ENCODE results near the gene RNF115.
A peak's percentile ranks its signal among the peaks of the same experiment; 100 is the strongest.
"Not testable (repeated sequence)": the region's sequence is repeated elsewhere in the genome, so short reads cannot be mapped to it uniquely, and the experiment has no call there.

Gene RNF115

DNA sequence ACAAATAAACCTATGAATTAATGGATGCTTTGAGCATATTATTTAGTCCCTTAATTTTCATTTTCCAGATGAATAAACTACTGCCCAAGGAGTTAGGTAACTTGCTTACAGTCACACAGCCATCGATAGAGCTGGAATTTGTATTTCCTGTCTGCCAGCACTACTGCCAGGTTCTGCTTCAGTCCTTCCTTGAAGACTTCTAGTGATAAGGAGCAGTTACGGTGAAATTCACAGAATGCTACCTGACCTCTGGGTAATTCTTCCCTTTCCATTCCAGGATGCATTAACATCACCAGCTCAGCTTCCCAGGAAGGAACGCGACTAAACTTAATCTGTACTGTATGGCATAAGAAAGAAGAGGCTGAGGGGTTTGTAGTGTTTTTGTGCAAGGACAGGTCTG, 93.4 kb downstream of the RNF115 start:
- DNase-seq (ENCODE audit: low read depth in 2 of 2) = no peak

GRCh38 chr1:145729666-145730436, 94.0 kb downstream of the RNF115 start:
- DNase-seq (ENCODE audit: low read depth in 2 of 2) = no peak

DNA sequence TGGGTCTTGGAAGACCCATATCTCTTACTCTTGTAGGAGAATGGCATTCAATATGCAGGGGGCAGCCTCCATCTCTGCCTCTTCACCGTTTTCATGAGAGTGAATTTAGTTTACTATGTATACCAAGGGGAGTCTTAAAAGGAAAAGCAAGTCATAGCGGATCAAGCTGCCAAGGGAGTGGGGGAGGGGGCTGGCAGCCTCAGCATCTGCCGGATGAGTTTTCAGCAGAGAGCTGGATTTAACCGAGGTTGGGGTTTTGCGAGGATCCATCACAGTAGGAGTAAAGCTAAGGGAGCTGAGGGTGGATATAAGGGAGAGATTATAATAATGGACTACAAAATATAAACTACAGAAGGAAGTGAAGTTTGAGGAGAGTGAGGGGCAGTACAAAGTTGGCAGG, 94.7 kb downstream of the RNF115 start:
- DNase-seq (ENCODE audit: low read depth in 2 of 2) = no peak

GRCh38 chr1:145726193-145726592, 97.7 kb downstream of the RNF115 start:
- not testable (repeated sequence) for DNase-seq (ENCODE audit: low read depth in 2 of 2)

DNA sequence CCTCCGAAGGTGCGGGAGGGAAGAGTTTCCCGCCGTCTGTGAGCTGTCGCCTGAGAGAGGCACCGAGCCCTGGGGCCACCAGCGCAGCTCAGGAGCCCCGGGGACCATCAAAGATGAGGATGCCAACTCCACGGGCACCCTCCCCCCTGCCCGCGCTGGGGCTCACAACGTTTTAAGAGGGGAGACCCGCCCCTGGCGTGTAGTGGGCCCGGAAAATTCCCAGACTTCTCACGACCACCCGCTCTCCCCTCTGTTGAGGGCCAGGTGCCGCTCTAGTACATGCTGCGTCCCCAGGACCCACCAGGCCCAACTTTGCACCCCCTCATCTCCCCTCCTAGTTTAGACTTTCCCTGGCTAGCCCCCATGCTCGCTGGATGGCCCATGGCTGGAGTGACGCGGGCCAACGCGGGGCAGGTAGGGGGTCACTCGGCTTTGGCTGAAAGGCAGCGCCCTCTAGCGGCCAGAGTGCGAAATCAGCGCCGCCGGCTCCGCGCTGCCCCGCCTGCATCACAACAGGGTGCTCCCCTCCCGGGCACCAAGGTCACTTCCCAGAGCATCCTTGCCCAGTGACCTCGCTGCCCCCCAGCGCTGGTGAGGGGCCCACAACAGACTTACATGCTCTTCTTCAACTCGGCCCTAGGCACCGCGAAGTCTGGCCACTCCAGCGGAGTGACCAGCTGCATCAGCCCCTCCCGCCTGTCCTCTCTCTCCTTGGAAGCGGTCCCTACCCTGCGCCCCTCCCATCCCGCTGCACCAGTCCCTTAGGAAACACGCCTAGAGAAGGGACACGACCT, 102.8 kb downstream of the RNF115 start:
- DNase-seq (ENCODE audit: low read depth in 2 of 2) = peak; percentile 54 to 67

- DNase-seq (ENCODE audit: low read depth in 2 of 2) = no peak
These were observed 103.4 kb downstream of the RNF115 start for GRCh38 chr1:145720556-145720877.

DNA sequence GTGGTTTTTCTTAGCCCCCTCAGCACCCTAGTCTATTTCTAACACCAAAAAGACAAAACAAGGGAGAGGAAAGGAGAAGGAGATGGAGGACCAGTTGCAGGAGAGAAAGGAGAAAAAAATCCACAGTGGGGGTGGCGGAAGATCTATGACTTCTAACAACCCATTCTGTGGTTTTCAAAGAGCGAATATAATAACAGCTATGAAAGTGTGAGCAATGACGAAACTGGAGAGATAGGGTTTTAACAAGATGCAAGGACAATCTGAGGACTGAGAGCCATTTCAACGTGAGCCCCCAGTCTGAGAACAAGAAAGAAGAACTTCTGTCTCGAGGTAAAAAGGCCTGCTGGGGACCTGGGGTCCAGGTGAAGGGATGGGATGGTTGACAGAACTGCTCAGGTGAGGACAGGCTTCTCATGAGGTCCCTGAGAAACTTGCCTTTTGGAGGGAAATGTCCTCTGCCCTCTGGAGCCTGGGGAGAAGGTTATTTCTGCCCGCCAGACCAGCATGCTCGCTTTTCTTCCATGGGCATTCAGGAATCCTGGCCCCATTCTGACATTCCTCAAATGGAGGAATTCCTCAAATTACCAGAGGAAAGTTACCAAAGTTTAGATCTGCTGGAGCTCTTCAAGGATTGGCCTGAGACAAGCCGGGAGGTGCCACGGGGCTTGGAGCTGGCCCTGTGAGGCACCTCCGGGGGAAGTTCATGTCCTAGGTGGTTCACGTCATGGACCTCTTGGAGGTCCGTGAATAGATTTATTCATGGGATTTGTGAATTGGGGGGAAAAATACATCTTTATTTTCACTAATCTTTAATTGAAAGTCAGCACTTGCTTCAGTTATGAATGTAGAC, 104.4 kb downstream of the RNF115 start, which contains the start of gene CD160:
CD160 (plus strand) TSS at position 270 of the 850 bp plus-strand sequence. CDS start 8,829 bp downstream, outside the sequence.
- no peak for DNase-seq (ENCODE audit: low read depth in 2 of 2)

- not testable (repeated sequence) for DNase-seq (ENCODE audit: low read depth in 2 of 2)
These were observed 105.4 kb downstream of the RNF115 start for GRCh38 chr1:145718465-145718864.

- DNase-seq (ENCODE audit: low read depth in 2 of 2) = no peak
These were observed 106.1 kb downstream of the RNF115 start for GRCh38 chr1:145717833-145718232.

- DNase-seq (ENCODE audit: low read depth in 2 of 2) = no peak
These were observed 107.1 kb downstream of the RNF115 start for GRCh38 chr1:145716641-145717345.

GRCh38 chr1:145714524-145715111, 109.3 kb downstream of the RNF115 start:
- no peak for DNase-seq (ENCODE audit: low read depth in 2 of 2)

GRCh38 chr1:145711213-145711651, 112.7 kb downstream of the RNF115 start:
- DNase-seq (ENCODE audit: low read depth in 2 of 2) = no peak

DNA sequence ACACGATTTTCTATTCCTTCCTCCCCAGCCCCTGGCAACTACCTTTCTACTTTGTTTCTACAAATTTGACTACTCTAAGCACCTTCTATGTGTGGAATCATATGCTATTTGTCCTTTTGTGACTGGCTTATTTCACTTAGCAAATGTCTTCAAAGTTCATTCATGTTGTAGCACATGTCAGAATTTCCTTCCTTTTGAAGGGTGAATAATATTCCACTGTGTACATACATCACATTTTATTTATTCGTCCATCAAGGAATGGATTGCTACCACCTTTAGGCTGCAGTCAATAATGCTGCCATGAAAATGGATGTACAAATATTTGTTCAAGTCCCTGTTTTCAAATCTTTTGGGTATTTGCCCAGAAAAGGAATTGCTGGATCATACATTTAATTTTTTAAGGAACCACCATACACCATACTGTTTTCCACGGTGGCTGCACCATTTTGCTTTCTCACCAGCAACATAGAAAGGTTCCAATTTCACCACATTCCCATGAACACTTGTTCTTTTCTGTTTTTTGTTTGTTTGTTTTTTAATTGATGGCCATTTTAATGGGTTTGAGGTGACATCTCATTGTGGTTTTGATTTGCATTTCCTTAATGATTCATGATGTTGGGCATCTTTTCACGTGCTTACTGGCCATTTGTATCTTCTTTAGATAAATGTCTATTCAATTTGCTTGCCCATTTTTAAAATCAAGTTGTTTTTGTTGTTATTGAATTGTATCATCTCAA, 113.4 kb downstream of the RNF115 start:
- DNase-seq (ENCODE audit: low read depth in 2 of 2) = no peak

- DNase-seq (ENCODE audit: low read depth in 2 of 2) = no peak
These were observed 115.8 kb downstream of the RNF115 start for GRCh38 chr1:145708063-145708462.

GRCh38 chr1:145707183-145707867, 116.6 kb downstream of the RNF115 start, which contains the start of gene PDZK1:
PDZK1 (minus strand) TSS chr1:145707368; CDS start chr1:145688021, 19,347 bp downstream.
- no peak for DNase-seq (ENCODE audit: low read depth in 2 of 2)

DNA sequence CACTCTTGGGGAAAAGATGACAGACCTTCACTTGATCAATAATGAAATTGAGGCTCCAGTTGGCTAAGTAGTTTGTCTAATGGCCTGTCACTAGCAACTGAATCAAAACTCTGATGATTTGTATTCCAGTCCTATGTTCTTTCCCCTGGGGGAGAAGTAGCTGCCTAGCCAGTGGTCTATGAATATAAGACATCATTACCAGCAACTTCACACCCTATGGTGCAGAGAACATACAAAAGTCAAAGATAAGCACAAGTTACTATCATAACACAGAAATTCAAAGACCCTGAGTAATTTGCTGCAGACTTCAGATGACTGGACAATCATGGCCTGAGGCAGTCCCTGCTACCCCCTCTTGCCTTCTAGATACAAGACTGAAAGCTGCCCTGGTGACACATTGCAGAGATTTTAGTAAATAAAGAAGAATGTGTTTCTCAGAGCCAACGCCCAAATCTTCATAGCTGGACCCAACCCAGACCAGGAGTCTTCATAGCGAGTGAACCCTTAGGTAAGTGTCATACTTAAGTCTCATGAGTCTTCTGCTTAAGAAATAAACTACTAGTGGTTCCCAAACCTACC, 117.7 kb downstream of the RNF115 start:
- DNase-seq (ENCODE audit: low read depth in 2 of 2) = no peak

- no peak for DNase-seq (ENCODE audit: low read depth in 2 of 2)
These were observed 118.3 kb downstream of the RNF115 start for GRCh38 chr1:145705622-145706021.

GRCh38 chr1:145702826-145703225, 121.1 kb downstream of the RNF115 start:
- DNase-seq (ENCODE audit: low read depth in 2 of 2) = no peak

DNA sequence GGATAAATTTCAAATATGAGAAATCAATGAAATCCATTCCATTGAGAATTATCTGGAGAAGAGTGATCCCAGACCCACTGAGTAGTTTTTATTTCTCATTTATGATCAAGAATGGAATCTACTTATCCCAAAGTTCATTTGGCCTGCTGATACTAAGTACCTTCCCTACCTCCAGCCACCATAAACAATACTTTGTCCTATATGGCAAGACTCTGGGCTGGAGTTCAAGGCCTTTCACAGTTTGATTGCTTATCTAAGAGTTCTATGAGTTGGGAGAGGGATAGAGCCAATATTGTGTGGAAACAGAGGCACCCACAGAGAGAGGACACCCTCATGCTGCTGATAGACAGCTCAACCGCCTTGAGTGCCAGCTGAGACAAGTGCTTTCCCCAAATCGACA, 121.8 kb downstream of the RNF115 start:
- no peak for DNase-seq (ENCODE audit: low read depth in 2 of 2)

All from stimulated activated CD4-positive, alpha-beta T cell treated with anti-CD3 and anti-CD28 coated beads, Interleukin-1b, Interleukin-23, amount 100 ng/mL, for 4 hours (primary cell).